SK-N-SH (cell line): ENCODE measurements around the gene CYP20A1. TPM values are rescaled to one million over a fixed set of nuclear protein-coding genes. Genes with fewer than 3 reads are reported as not detected.

Experiments
- CTCF ChIA-PET: fragments of 300-600, 350-600 bp; formaldehyde crosslinking; extraction: SDS; loops from one replicate; lab custom pipeline; 2021; lab: Yijun Ruan, JAX
- POLR2A ChIA-PET: fragments of 350-600 bp; sonication (Branson Sonifier 250); formaldehyde crosslinking; extraction: SDS; loops from one replicate; lab custom pipeline; 2020; ENCODE audit warnings: antibody characterized with exemption, inconsistent platforms; lab: Yijun Ruan, JAX
- DNase-seq: peaks from one replicate; pipeline ENCODE4 v3.0.0; 2012
- H2AFZ ChIP-seq: fragments of 200-600 bp; sonication (generic); 2 replicates; pipeline ENCODE4 v1.8.1; 2016; ENCODE audit warnings: antibody characterized with exemption, mild to moderate bottlenecking, low read depth
- H3F3A ChIP-seq: fragments of 200-600 bp; sonication (generic); replicated peaks from 2 replicates; pipeline ENCODE3; 2016; ENCODE audit warnings: antibody characterized with exemption, mild to moderate bottlenecking; ENCODE audit not compliant: insufficient read depth
- H3K27ac ChIP-seq, 2 experiments: fragments of 200-500 bp in 1 of 2; fragments of 200-600 bp in 1 of 2; sonication (Bioruptor generic) in 1 of 2; sonication (generic), shearing (Covaris generic) in 1 of 2; 2 replicates each; pipeline versions ENCODE4 v1.5.1 to v1.6.1; 2014 to 2016; ENCODE audit warnings: low read depth in 2 of 2, inconsistent platforms in 1 of 2, low read length in 1 of 2, mild to moderate bottlenecking in 1 of 2, mixed read lengths in 1 of 2
- H3K27me3 ChIP-seq: fragments of 200-600 bp; sonication (generic), shearing (Covaris generic); 2 replicates; pipeline ENCODE4 v1.6.1; 2016; ENCODE audit warnings: mixed run types; ENCODE audit not compliant: insufficient read depth
- H3K36me3 ChIP-seq, 2 experiments: fragments of 200-500 bp in 1 of 2; fragments of 200-600 bp in 1 of 2; sonication (Bioruptor generic) in 1 of 2; sonication (generic) in 1 of 2; replicated peaks in 1 of 2; 2 replicates each; pipeline versions ENCODE3 to v1.5.1; 2014 to 2016; ENCODE audit warnings: low read length in 1 of 2, mild to moderate bottlenecking in 1 of 2; ENCODE audit not compliant: insufficient read depth in 2 of 2, control insufficient read depth in 1 of 2
- H3K4me1 ChIP-seq, 2 experiments: fragments of 200-500 bp in 1 of 2; fragments of 200-600 bp in 1 of 2; sonication (Bioruptor generic) in 1 of 2; sonication (generic), shearing (Covaris generic) in 1 of 2; 2 replicates each; pipeline versions ENCODE4 v1.5.1 to v1.6.1; 2014 to 2016; ENCODE audit warnings: low read depth in 1 of 2, low read length in 1 of 2, mixed run types in 1 of 2; ENCODE audit not compliant: insufficient read depth in 2 of 2, control insufficient read depth in 1 of 2
- H3K4me2 ChIP-seq: fragments of 200-600 bp; sonication (generic), shearing (Covaris generic); 2 replicates; pipeline ENCODE4 v1.6.1; 2017; ENCODE audit warnings: mixed run types
- H3K4me3 ChIP-seq, 2 experiments: fragments of 200-500 bp in 1 of 2; fragments of 200-600 bp in 1 of 2; sonication (Bioruptor generic) in 1 of 2; sonication (generic), shearing (Covaris generic) in 1 of 2; 2 replicates each; pipeline versions ENCODE4 v1.5.1 to v1.8.1; 2014 to 2016; ENCODE audit warnings: low read depth in 2 of 2, inconsistent platforms in 1 of 2, low read length in 1 of 2, mild to moderate bottlenecking in 1 of 2, mixed read lengths in 1 of 2, moderate library complexity in 1 of 2
- H3K79me2 ChIP-seq: fragments of 200-600 bp; sonication (generic); 2 replicates; pipeline ENCODE4 v1.8.1; 2017; ENCODE audit warnings: mild to moderate bottlenecking; ENCODE audit not compliant: insufficient read depth
- H3K9ac ChIP-seq: fragments of 200-600 bp; sonication (generic); 2 replicates; pipeline ENCODE4 v1.6.1; 2017; ENCODE audit warnings: mixed run types
- H3K9me2 ChIP-seq: fragments of 200-600 bp; sonication (generic); 2 replicates; pipeline ENCODE4 v1.6.1; 2017; ENCODE audit warnings: mixed run types
- H3K9me3 ChIP-seq: fragments of 200-600 bp; sonication (generic); 2 replicates; pipeline ENCODE4 v1.6.1; 2017; ENCODE audit warnings: mixed run types, mild to moderate bottlenecking, moderate library complexity
- H4K20me1 ChIP-seq: fragments of 200-600 bp; sonication (generic); 2 replicates; pipeline ENCODE4 v1.6.1; 2017; ENCODE audit warnings: mild to moderate bottlenecking, mixed run types; ENCODE audit not compliant: insufficient read depth
- ELF1 ChIP-seq: IDR thresholded peaks from 2 replicates; pipeline ENCODE4 v1.4.0; 2012
- EZH2phosphoT487 ChIP-seq: fragments of 200-600 bp; sonication (generic); IDR thresholded peaks from 2 replicates; pipeline ENCODE4 v1.6.1; 2017; ENCODE audit warnings: low read depth, mixed run types, mild to moderate bottlenecking, antibody characterized with exemption, moderate library complexity, borderline replicate concordance
- GABPA ChIP-seq: IDR thresholded peaks from 2 replicates; pipeline ENCODE4 v1.4.0; 2012; ENCODE audit warnings: low read depth, mild to moderate bottlenecking
- JUND ChIP-seq: IDR thresholded peaks from 2 replicates; pipeline ENCODE4 v1.4.0; 2012
- MEF2A ChIP-seq: IDR thresholded peaks from 2 replicates; pipeline ENCODE4 v1.4.0; 2012; ENCODE audit warnings: low read depth, borderline replicate concordance
- MXI1 ChIP-seq: IDR thresholded peaks from 2 replicates; pipeline ENCODE4 v1.6.1; 2012; ENCODE audit warnings: mild to moderate bottlenecking, low read depth, low read length, improper control_type of control experiment
- POLR2AphosphoS5 ChIP-seq: IDR thresholded peaks from 2 replicates; pipeline ENCODE4 v1.6.1; 2012; ENCODE audit warnings: low read depth, low read length
- SIN3A ChIP-seq: IDR thresholded peaks from 2 replicates; pipeline ENCODE4 v1.6.1; 2012; ENCODE audit warnings: low read depth, mild to moderate bottlenecking, low read length, moderate library complexity, borderline replicate concordance
- TAF1 ChIP-seq: IDR thresholded peaks from 2 replicates; pipeline ENCODE4 v1.6.1; 2012; ENCODE audit warnings: low read depth, mild to moderate bottlenecking, low read length, moderate library complexity, borderline replicate concordance
- TCF12 ChIP-seq: IDR thresholded peaks from 2 replicates; pipeline ENCODE4 v1.4.0; 2012
- WGBS: methylation state at CpG from one replicate; pipeline ENCODE4 v1.1.6; 2017; ENCODE audit warnings: low lambda C conversion rate; 5-methylcytosine and 5-hydroxymethylcytosine counted together
- polyA plus RNA-seq, 3 experiments: library from polyadenylated mRNA; depleted of rRNA; stranded (reverse); fragments of >200 nt; gene quantifications; 2 replicates each; pipeline ENCODE4 v1.2.3, GENCODE V29; 2012
- TF ChIP-seq, protein P1 (sequence below): IDR thresholded peaks from 2 replicates; pipeline ENCODE4; 2012
- TF ChIP-seq, protein P2 (sequence below): IDR thresholded peaks from 2 replicates; pipeline ENCODE4 v1.4.0; 2012; ENCODE audit warnings: low read depth
- TF ChIP-seq, protein P3 (sequence below): IDR thresholded peaks from 2 replicates; pipeline ENCODE4 v1.4.0; 2012; ENCODE audit warnings: low read depth, borderline replicate concordance

The CYP20A1 gene
- polyA plus RNA-seq, 1 of the 3 experiments (the other 2 are of a cell fraction): 10.6 TPM

DNA sequence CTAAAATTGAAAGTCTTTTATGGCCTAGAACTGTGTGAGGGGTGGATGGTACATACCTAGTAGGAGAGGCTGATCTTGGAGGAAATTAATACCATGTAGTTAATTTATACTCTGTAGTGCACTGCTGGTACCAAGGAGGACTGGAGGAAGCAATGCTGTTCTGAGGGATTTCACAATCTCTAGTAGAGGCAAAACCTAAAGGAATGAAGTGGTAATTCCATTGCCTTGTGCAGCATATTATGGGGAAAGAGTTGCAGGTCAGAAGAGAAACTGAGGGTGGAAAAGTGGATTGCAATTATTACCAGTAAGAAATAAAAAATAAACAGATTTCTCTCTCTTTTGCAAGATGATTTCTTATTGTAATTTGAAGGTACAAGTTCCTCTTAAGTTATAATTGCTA lies 91.6 kb downstream of the CYP20A1 start:
- CTCF ChIA-PET: interaction anchor here (0.7 kb wide), 1 partner anchor 92 kb away, joined by 3 read pairs; the partner anchor contains the start of gene CYP20A1
- no peaks in the 10 kb centered on the region for H3K9me3 ChIP-seq
- TF ChIP-seq ELF1: no peak
- H3K36me3 ChIP-seq: peaks cover 0 to 6% of the 10 kb centered on the region in 2 experiments
- H3F3A ChIP-seq: peaks cover 31% of the 10 kb centered on the region
- H3K4me1 ChIP-seq: peaks cover 0 to 6% of the 10 kb centered on the region in 2 experiments; a peak in 3 of 4 replicates
- H4K20me1 ChIP-seq: peaks cover 54% of the 10 kb centered on the region
- no peaks in the 10 kb centered on the region for H3K27me3 ChIP-seq
- no peaks in the 10 kb centered on the region for H3K9me2 ChIP-seq
- H3K27ac ChIP-seq: 0 out of 4 replicates have a peak overlapping the region, but pooled peaks have one; percentile 4 to 14
- POLR2A ChIA-PET: no interaction called here
- no peak overlapping the region for H2AFZ ChIP-seq
- H3K9ac ChIP-seq: peak overlapping the region; percentile 97; the same call in 1 of the 2 replicates
- H3K79me2 ChIP-seq: peaks cover 72% of the 10 kb centered on the region
- peak overlapping the region; percentile 85 to 90 for H3K4me3 ChIP-seq
- no peak for DNase-seq
- peak overlapping the region; percentile 86 for H3K4me2 ChIP-seq

DNA sequence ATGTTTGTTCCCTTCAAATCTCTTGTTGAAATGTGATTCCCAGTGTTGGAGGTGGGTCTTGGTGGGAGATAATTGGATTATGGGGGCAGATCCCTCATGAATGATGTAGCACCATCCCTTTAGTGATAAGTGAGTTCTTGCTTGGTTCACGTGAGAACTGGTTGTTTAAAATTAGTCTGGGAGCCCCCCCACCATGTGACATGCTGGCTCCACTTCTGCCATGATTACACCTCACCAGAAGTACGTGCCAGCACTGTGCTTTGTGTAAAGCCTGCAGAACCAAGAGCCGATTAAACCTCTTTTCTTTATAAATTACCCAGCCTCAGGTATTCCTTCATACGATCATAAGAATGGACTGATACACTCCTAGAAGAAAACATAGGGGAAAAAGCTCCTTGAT lies 99.5 kb downstream of the CYP20A1 start:
- 96% methylated on average over 4 of the region's 4 CpGs for WGBS
- Histone ChIP-seq H3K9me3 (no peaks in the 10 kb centered on the region), H3K4me1 (peaks cover 0 to 16% of the 10 kb centered on the region in 2 experiments; a peak in 2 of 4 replicates), H3K27ac (no peak overlapping the region), H3F3A (peaks cover 23% of the 10 kb centered on the region), H3K4me3 (no peak overlapping the region), H4K20me1 (peaks cover 79% of the 10 kb centered on the region), H3K4me2 (no peak overlapping the region), H2AFZ (no peak overlapping the region), H3K79me2 (peaks cover 98% of the 10 kb centered on the region), H3K9me2 (no peaks in the 10 kb centered on the region), H3K27me3 (no peaks in the 10 kb centered on the region), H3K36me3 (peaks cover 3 to 35% of the 10 kb centered on the region in 2 experiments), H3K9ac (no peak overlapping the region)
- CTCF ChIA-PET: no interaction called here
- no peak for DNase-seq
- POLR2A ChIA-PET: interaction anchor here (1.1 kb wide), 1 partner anchor 9 kb away, joined by 3 read pairs; no protein-coding TSS in a partner anchor
- no peak for TF ChIP-seq POLR2AphosphoS5
- TF ChIP-seq EZH2phosphoT487: no peak
- TF ChIP-seq JUND: no peak
- no peak for TF ChIP-seq GABPA
- no peak for TF ChIP-seq TCF12
- TF ChIP-seq, protein P1, sequence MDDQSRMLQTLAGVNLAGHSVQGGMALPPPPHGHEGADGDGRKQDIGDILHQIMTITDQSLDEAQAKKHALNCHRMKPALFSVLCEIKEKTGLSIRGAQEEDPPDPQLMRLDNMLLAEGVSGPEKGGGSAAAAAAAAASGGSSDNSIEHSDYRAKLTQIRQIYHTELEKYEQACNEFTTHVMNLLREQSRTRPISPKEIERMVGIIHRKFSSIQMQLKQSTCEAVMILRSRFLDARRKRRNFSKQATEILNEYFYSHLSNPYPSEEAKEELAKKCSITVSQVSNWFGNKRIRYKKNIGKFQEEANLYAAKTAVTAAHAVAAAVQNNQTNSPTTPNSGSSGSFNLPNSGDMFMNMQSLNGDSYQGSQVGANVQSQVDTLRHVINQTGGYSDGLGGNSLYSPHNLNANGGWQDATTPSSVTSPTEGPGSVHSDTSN: no peak
- TF ChIP-seq SIN3A: no peak
- no peak for TF ChIP-seq MXI1
- TF ChIP-seq, protein P2, sequence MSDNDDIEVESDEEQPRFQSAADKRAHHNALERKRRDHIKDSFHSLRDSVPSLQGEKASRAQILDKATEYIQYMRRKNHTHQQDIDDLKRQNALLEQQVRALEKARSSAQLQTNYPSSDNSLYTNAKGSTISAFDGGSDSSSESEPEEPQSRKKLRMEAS: no peak
- TF ChIP-seq MEF2A: no peak
- TF ChIP-seq TAF1: no peak
- TF ChIP-seq, protein P3, sequence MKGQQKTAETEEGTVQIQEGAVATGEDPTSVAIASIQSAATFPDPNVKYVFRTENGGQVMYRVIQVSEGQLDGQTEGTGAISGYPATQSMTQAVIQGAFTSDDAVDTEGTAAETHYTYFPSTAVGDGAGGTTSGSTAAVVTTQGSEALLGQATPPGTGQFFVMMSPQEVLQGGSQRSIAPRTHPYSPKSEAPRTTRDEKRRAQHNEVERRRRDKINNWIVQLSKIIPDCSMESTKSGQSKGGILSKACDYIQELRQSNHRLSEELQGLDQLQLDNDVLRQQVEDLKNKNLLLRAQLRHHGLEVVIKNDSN: no peak
